ENCODE data around the gene CUTC.

- TF ChIP-seq CTCF (conservative IDR thresholded peaks at IDR 0.05 in 1 of 2, IDR thresholded peaks at IDR 0.05 in 1 of 2; ENCODE audit: extremely low read depth in 1 of 2, insufficient read depth in 1 of 2, low read depth in 1 of 2, low read length in 2 of 2) (no peak), EZH2 (IDR thresholded peaks at IDR 0.05; ENCODE audit: borderline replicate concordance, low read length) (no peak)
These were observed 10.2 kb downstream of the CUTC start for GRCh38 chr10:99742254-99742653.

Measured in mammary epithelial cell (primary cell).